Measurements from ENCODE around the gene TLCD1.
A peak's percentile ranks its signal among the peaks of the same experiment; 100 is the strongest.

TLCD1 gene

DNA sequence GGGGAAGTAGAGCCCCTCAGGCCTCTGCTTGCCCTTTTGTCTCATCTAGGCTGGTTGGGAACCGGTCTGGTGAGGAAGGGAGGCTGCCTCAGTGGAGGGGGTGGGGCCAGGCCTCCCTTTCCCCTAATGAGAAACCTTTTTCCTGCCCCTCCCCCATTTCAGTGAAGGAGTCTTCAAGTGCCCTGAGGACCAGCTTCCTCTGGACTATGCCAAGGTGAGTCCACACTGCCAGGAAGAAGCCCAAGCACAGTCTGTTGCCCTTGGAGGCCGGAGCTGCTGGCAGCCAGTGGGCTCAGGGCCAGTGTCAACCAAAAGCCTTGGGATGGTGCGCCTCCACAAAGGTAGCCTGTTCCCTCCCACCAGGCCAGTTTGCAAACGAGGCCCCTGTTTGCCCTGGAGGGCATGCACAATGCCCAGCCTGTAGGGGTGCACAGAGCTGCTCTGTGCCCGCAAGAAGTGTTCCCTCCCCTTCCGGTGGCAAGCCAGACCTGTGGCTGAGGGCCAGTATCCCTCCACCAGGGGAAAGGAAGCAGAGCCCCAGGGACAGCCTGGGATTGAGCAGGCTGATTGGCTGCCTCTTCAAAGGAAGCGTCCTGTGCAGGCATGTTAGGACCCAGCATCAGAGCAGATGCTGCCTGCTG, 21.1 kb upstream of the TLCD1 start:
- TF ChIP-seq, protein P1, sequence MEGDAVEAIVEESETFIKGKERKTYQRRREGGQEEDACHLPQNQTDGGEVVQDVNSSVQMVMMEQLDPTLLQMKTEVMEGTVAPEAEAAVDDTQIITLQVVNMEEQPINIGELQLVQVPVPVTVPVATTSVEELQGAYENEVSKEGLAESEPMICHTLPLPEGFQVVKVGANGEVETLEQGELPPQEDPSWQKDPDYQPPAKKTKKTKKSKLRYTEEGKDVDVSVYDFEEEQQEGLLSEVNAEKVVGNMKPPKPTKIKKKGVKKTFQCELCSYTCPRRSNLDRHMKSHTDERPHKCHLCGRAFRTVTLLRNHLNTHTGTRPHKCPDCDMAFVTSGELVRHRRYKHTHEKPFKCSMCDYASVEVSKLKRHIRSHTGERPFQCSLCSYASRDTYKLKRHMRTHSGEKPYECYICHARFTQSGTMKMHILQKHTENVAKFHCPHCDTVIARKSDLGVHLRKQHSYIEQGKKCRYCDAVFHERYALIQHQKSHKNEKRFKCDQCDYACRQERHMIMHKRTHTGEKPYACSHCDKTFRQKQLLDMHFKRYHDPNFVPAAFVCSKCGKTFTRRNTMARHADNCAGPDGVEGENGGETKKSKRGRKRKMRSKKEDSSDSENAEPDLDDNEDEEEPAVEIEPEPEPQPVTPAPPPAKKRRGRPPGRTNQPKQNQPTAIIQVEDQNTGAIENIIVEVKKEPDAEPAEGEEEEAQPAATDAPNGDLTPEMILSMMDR (conservative IDR thresholded peaks at IDR 0.05; ENCODE audit: low read depth) = no peak
- peak overlapping the region; percentile 100 for H3K27ac ChIP-seq
- CTCF ChIA-PET = interaction anchor here (14.3 kb wide), 1 partner anchor 21 kb away, joined by 249 read pairs; the partner anchor contains the start of genes NEK8 and TLCD1

GRCh38 chr17:28746611-28747050, 20.6 kb upstream of the TLCD1 start:
- ChIA-PET CTCF (interaction anchor here (14.3 kb wide), 1 partner anchor 20 kb away, joined by 249 read pairs; the partner anchor contains the start of genes NEK8 and TLCD1), POLR2A (ENCODE audit: low non-redundant PET) (interaction anchor here (0.7 to 6.8 kb wide), 3 partner anchors 20 to 133 kb away, joined by 3 to 95 read pairs (median 7); partner anchors contain the start of genes NEK8, RPL23A and TLCD1)
- TF ChIP-seq, protein P1 (conservative IDR thresholded peaks at IDR 0.05; ENCODE audit: low read depth) = no peak
- peak overlapping the region; percentile 100 for H3K27ac ChIP-seq
- DNase-seq (ENCODE audit: low spot score) = no peak

More for the DNA sequence above, 21.1 kb upstream of the TLCD1 start:
- POLR2A ChIA-PET (ENCODE audit: low non-redundant PET) = interaction anchor here (1.2 to 6.8 kb wide), 2 partner anchors 21 to 27 kb away, joined by 7 to 95 read pairs; partner anchors contain the start of genes NEK8, RPL23A and TLCD1
- no peak for DNase-seq (ENCODE audit: low spot score)

DNA sequence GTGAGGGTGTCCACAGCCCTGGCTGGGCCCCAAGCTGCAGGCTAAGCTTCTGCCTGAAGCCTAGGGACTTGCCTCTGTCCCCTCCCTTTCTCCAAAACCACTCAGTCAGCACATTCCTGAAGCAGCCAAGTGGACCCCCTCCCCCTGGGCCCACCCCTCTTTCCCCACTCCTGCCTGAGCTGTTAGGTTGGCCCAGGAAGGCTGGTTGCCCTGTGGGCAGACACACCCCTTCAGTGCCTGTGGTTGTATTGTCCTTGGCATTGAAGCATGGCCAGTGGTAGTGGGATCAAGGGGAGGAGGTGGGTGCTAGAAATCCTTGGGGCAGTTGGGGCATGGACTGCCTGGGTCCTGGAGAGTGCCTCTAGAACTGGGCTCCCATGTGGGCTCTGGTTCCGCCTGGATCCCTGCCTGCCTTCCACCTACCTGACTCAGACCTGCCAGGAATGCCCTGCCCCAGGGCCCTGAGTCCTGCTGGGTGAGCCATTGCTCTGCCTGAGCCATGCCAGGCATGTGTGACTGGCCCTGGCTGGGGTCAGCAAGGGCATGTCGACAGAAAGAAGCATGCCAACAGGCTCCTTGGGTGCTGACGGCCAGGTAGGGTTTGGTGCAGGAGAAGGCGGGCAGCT, 19.9 kb upstream of the TLCD1 start:
- TF ChIP-seq, protein P1 (conservative IDR thresholded peaks at IDR 0.05; ENCODE audit: low read depth) = no peak
- DNase-seq (ENCODE audit: low spot score) = peak; percentile 83
- ChIA-PET CTCF (interaction anchor here (0.6 to 14.3 kb wide), 2 partner anchors 17 to 19 kb away, joined by 5 to 249 read pairs; partner anchors contain the start of genes NEK8 and TLCD1), POLR2A (ENCODE audit: low non-redundant PET) (interaction anchor here (0.7 to 6.8 kb wide), 3 partner anchors 19 to 204 kb away, joined by 3 to 95 read pairs (median 3); partner anchors contain the start of genes NEK8 and TLCD1)
- peak overlapping the region; percentile 100 for H3K27ac ChIP-seq

DNA sequence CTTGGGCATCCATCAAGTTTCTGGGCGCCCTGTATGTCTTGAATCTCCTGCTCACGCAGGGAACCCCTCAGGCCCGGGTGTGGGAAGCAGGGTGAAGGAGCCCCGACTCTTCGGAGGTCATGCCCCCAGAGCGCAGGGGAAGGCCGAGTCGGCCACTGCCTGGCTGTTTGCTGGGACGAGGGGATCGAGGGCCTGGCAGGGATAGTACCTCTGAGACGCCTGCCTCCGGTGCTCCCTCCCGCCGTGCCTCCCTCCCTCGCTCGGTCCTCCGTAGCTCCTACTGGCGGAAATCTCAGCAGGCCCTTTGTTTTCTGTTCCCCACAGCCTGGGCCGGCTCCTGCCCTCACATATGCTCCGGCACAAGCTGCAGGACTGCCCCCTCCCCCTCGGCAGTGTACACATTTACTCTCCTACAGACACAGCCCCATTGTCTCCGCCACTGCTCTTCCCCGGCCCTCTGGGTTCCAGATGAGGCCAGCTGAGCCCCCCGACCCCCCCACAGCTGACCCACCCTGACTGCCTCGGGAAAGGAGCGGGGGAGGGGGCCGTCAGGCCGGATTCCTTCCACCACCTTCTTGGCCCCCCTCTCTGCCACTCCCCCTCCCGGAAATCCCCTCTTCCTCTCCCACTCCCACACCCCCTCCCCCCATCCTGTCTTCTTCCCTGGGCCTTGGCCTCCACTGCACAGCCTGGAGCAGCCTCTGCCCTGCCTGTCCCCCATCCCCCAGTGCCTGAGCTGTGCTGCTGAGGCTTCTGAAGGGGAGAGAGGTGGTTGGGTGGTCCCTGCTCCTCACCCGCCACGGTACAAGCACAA, 19.1 kb upstream of the TLCD1 start:
- H3K27ac ChIP-seq = peak overlapping the region; percentile 100
- POLR2A ChIA-PET (ENCODE audit: low non-redundant PET) = interaction anchor here (0.8 to 6.8 kb wide), 3 partner anchors 19 to 204 kb away, joined by 3 to 95 read pairs (median 3); partner anchors contain the start of genes NEK8, RPL23A and TLCD1
- CTCF ChIA-PET = interaction anchor here (0.6 to 14.3 kb wide), 2 partner anchors 18 to 19 kb away, joined by 5 to 249 read pairs; partner anchors contain the start of genes NEK8 and TLCD1
- DNase-seq (ENCODE audit: low spot score) = no peak
- TF ChIP-seq, protein P1 (conservative IDR thresholded peaks at IDR 0.05; ENCODE audit: low read depth) = no peak

DNA sequence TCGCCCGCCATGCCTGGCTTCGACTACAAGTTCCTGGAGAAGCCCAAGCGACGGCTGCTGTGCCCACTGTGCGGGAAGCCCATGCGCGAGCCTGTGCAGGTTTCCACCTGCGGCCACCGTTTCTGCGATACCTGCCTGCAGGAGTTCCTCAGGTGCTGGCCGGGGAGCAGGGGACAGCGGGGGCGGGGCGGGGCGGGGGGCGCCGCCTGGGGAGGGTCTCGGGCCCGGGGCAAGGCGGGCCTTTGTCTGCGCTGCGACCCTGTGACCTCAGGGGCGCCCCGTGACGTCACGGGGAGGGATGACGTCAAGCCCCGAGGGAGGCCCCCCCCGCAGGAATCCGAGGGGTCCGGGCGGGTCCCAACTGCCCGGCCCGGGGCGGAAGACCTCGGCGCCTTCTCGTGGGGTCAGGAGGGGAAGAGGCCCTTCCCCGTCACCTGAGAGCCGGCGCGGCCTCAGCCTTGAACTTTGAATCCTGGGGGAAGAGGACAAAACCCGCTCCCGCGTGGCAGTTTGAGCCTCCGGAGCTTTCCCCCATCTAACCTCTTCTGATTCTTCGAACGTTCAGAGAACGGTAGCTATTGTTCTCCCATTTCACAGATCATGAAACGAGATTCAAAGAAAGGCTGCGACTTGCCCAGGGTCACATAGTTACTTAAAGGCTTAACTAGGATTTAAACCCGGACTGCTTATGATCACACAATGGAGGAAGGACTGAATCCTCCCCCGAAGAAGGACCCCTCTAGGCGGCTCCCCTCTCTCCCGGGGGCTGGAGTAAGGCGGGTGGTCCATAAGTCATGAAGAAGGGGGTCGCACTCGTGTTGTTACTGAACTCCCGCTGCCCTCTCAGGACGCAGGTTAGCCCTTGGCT, 18.3 kb upstream of the TLCD1 start:
- TF ChIP-seq, protein P1 (conservative IDR thresholded peaks at IDR 0.05; ENCODE audit: low read depth) = no peak
- POLR2A ChIA-PET (ENCODE audit: low non-redundant PET) = interaction anchor here (0.8 to 6.8 kb wide), 2 partner anchors 18 to 25 kb away, joined by 3 to 95 read pairs; partner anchors contain the start of genes NEK8, RPL23A and TLCD1
- CTCF ChIA-PET = interaction anchor here (14.3 kb wide), 1 partner anchor 18 kb away, joined by 249 read pairs; the partner anchor contains the start of genes NEK8 and TLCD1
- peak; percentile 76 for DNase-seq (ENCODE audit: low spot score)
- peak overlapping the region; percentile 100 for H3K27ac ChIP-seq
